Transverse colon (tissue), 4 donors: ENCODE data around the gene LZIC. TPM values are rescaled to one million over a fixed set of nuclear protein-coding genes. Genes with fewer than 3 reads are reported as not detected.
A peak's percentile ranks its signal among the peaks of the same experiment; 100 is the strongest.

Experiments used
- DNase-seq: peaks from one replicate; pipeline ENCODE4 v3.0.0-alpha.2; 2019
- H3K27ac ChIP-seq, 4 donors: fragments of 200-600 bp; sonication (generic); 2 replicates each; pipeline ENCODE4 v1.5.1; 2016 to 2018; ENCODE audit warnings: inconsistent platforms in 4 of 4
- H3K27me3 ChIP-seq: fragments of 200-600 bp; sonication (generic); 2 replicates; pipeline ENCODE4 v1.5.1; 2017; ENCODE audit warnings: inconsistent platforms
- H3K36me3 ChIP-seq, 4 donors: fragments of 200-600 bp; sonication (generic); 2 replicates each; pipeline ENCODE4 v1.5.1; 2017 to 2019; ENCODE audit warnings: inconsistent platforms in 4 of 4
- H3K4me1 ChIP-seq, 4 donors: fragments of 200-600 bp; sonication (generic); 2 replicates each; pipeline ENCODE4 v1.5.1; 2017 to 2020; ENCODE audit warnings: inconsistent platforms in 4 of 4
- H3K4me3 ChIP-seq, 4 donors: fragments of 200-600 bp; sonication (generic); 1 replicate in 1 of 4; 2 replicates in 3 of 4; pipeline versions ENCODE4 v1.5.1 to v1.6.1; 2017 to 2019; ENCODE audit warnings: inconsistent platforms in 4 of 4
- H3K9me3 ChIP-seq, 2 donors: fragments of 200-600 bp; sonication (generic); 2 replicates each; pipeline ENCODE4 v1.5.1; 2017 to 2019; ENCODE audit warnings: inconsistent platforms in 2 of 2
- EP300 ChIP-seq: sonication (generic); formaldehyde crosslinking; IDR thresholded peaks from one replicate; pipeline ENCODE4 v1.6.1; 2017; ENCODE audit warnings: antibody characterized with exemption, low read depth
- POLR2A ChIP-seq: fragments of 450-650 bp; IDR thresholded peaks from one replicate; pipeline ENCODE4 v1.6.1; 2016; ENCODE audit warnings: antibody characterized with exemption, mild to moderate bottlenecking, moderate library complexity
- POLR2AphosphoS5 ChIP-seq, 3 donors: sonication (generic); formaldehyde crosslinking; IDR thresholded peaks; one replicate each; pipeline ENCODE4 v1.6.1; 2016; ENCODE audit warnings: antibody characterized with exemption in 3 of 3
- WGBS, 2 donors: methylation state at CpG; one replicate each; pipeline ENCODE4 v1.1.5; 2018; ENCODE audit warnings: low coverage in 1 of 2; 5-methylcytosine and 5-hydroxymethylcytosine counted together
- in situ Hi-C, 4 donors: fragments of 200-750 bp; cut with MboI; loops; one replicate each; pipeline versions ENCODE4 v1.15.0 to v1.15.1; 2017; ENCODE audit warnings: low sequenced_read_pairs in 3 of 4, low pct_ligation_motif_present in 1 of 4, low pct_unique_long_range_greater_than_20kb in 1 of 4
- intact Hi-C: fragments of 100-400 bp; cut with DNase I; formaldehyde crosslinking; loops from one replicate; pipeline ENCODE4 v1.15.1; 2023; ENCODE audit warnings: low total_unique reads
- total RNA-seq, 4 donors: library from RNA; depleted of rRNA; stranded (reverse); fragments of >200 nt; gene quantifications; one replicate each; pipeline ENCODE4 v1.1.0, GENCODE V29; 2016
- TF ChIP-seq, protein P1 (sequence below), 5 experiments: fragments of 200-600 bp in 3 of 5; fragments of 450-650 bp in 2 of 5; sonication (generic) in 3 of 5; IDR thresholded peaks; 1 replicate in 2 of 5; 2 replicates in 3 of 5; pipeline ENCODE4 v1.5.1; 2016 to 2017; ENCODE audit warnings: antibody characterized with exemption in 5 of 5, inconsistent platforms in 3 of 5, mild to moderate bottlenecking in 2 of 5, moderate library complexity in 1 of 5

The LZIC gene
- total RNA-seq, 4 donors from 2014 or later = 10.7 to 41.0 (median 26.6) TPM

DNA sequence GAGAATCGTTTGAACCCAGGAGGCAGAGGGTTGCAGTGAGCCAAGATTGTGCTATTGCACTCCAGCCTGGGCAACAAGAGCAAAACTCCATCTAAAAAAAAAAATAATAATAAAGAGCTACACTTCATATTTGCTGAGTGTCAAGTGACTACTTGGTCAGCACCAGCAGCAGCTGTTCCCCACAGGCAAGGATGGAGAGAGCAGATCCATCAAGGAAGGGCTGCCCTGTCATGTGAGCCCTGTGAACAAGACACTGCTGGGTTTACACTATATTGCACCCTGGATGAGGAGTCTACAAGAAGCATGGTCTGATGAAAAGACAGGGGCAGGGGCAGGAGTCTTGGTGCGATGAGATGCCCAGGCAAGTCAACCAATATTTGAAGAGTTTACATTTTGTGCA lies 36.7 kb downstream of the LZIC start:
- H3K9me3 ChIP-seq = no peaks in the 10 kb centered on the region
- 73 to 85% methylated on average over 2 of the region's 2 CpGs for WGBS, 2 donors
- no peak overlapping the region for H3K27ac ChIP-seq
- DNase-seq = no peak
- no peak for TF ChIP-seq POLR2A
- H3K4me1 ChIP-seq = peaks cover 4 to 27% (median 18%) of the 10 kb centered on the region in 4 donors
- intact Hi-C loops = no loop called here
- no peaks in the 10 kb centered on the region for H3K27me3 ChIP-seq
- H3K4me3 ChIP-seq = no peak overlapping the region
- in situ Hi-C loops = no loop called here
- no peaks in the 10 kb centered on the region for H3K36me3 ChIP-seq

DNA sequence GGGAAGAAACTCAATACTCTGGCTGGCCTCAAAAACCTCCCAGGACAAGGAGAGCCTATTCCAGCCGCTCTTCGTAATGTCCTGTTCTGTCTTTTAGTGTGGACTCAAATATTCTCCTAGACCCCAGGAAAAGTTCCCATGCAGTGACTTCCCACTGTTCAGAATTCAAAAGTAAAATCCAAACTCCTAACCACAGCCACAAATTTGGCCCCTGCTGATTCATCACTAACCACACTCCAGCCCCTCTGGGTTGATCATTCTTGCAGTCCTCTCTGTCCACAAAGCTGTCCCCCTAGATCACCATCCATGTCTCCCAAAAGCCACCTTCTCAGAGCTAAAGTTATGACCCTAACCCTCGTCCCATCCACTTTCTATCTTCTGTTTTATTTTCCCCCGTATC lies 38.2 kb downstream of the LZIC start:
- H3K27ac ChIP-seq = no peak overlapping the region
- in situ Hi-C loops (no loop called here), intact Hi-C loops (no loop called here)
- TF ChIP-seq EP300 = no peak
- H3K36me3 ChIP-seq = no peaks in the 10 kb centered on the region
- H3K27me3 ChIP-seq = no peaks in the 10 kb centered on the region
- H3K9me3 ChIP-seq = no peaks in the 10 kb centered on the region
- 61 to 74% methylated on average over 2 to 4 of the region's 4 CpGs for WGBS, 2 donors
- H3K4me1 ChIP-seq = peaks cover 0 to 35% (median 24%) of the 10 kb centered on the region in 4 donors
- H3K4me3 ChIP-seq = no peak overlapping the region
- DNase-seq = no peak

DNA sequence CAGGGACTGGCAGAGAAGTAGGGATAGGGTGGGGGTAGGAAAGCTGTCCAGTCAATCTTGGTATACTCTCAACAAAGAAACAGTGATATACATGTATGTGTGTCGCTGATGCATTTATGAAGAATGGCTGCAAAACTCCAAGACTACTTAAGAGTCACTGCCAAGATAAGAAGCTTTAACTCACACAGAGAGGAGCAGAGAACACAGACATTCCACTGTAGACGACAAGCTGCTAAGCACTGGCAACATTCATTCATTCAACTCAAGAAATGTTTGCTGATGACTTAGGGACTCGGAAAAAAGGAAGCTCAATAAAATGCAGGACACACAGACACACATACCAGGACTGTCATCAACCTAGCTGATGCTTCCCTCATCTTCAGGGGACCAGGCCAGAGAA lies 38.6 kb downstream of the LZIC start:
- H3K9me3 ChIP-seq = no peaks in the 10 kb centered on the region
- no peak overlapping the region for H3K27ac ChIP-seq
- no peak for TF ChIP-seq POLR2AphosphoS5 (IDR thresholded peaks at IDR 0.05)
- TF ChIP-seq, protein P1, sequence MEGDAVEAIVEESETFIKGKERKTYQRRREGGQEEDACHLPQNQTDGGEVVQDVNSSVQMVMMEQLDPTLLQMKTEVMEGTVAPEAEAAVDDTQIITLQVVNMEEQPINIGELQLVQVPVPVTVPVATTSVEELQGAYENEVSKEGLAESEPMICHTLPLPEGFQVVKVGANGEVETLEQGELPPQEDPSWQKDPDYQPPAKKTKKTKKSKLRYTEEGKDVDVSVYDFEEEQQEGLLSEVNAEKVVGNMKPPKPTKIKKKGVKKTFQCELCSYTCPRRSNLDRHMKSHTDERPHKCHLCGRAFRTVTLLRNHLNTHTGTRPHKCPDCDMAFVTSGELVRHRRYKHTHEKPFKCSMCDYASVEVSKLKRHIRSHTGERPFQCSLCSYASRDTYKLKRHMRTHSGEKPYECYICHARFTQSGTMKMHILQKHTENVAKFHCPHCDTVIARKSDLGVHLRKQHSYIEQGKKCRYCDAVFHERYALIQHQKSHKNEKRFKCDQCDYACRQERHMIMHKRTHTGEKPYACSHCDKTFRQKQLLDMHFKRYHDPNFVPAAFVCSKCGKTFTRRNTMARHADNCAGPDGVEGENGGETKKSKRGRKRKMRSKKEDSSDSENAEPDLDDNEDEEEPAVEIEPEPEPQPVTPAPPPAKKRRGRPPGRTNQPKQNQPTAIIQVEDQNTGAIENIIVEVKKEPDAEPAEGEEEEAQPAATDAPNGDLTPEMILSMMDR (IDR thresholded peaks at IDR 0.05) = no peak
- no peak for TF ChIP-seq EP300
- H3K36me3 ChIP-seq = no peaks in the 10 kb centered on the region
- DNase-seq = no peak
- intact Hi-C loops (no loop called here), in situ Hi-C loops (no loop called here)
- H3K27me3 ChIP-seq = no peaks in the 10 kb centered on the region
- H3K4me3 ChIP-seq = no peak overlapping the region
- 67 to 80% methylated on average over 3 of the region's 3 CpGs for WGBS, 2 donors
- peaks cover 0 to 37% (median 25%) of the 10 kb centered on the region in 4 donors for H3K4me1 ChIP-seq

DNA sequence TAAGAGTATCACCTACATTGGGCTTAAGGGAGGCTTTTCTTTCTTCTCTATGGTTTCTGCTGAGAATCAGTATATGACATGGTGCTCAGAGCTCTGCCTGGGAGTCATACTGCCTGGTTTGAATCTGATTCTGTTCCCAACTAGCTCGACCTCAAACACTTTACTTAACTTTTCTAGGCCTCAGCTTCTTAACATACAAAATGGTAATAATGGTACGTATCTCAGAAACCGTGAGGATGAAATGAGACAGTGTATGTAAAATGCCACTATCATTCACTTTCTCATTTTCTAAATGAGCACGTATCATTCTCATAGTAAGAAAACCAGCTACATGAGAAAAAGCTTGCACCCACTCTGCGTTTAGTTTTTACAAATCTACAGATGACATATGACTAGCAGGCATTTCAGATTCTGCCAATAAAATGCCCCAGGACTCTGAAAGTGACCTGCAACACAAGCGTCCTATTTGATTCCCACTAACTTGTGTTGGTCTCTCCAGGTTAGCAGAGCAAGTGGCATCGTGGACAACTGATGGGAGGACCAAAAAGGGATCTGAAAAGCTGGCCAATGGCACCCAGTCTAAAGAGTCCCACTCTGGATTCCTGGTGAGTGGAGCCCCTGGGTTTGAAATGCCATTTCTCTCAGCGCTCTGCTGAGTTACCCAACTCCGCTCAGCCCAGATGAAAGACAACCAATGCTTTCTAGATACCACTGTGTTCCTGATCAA lies 39.2 kb downstream of the LZIC start:
- 75 to 76% methylated on average over 4 to 9 of the region's 9 CpGs for WGBS, 2 donors
- peaks cover 0 to 31% (median 19%) of the 10 kb centered on the region in 4 donors for H3K4me1 ChIP-seq
- no peaks in the 10 kb centered on the region for H3K9me3 ChIP-seq
- no peak for DNase-seq
- intact Hi-C loops = no loop called here
- no peaks in the 10 kb centered on the region for H3K36me3 ChIP-seq
- H3K27me3 ChIP-seq = no peaks in the 10 kb centered on the region
- H3K4me3 ChIP-seq = no peak overlapping the region
- in situ Hi-C loops = no loop called here
- H3K27ac ChIP-seq = no peak overlapping the region
- TF ChIP-seq POLR2A = no peak
- no peak for TF ChIP-seq POLR2AphosphoS5 (IDR thresholded peaks at IDR 0.05)

- Histone ChIP-seq H3K27ac (peak overlapping the region in 1 of 4 donors; percentile 77), H3K9me3 (no peaks in the 10 kb centered on the region), H3K36me3 (no peaks in the 10 kb centered on the region), H3K4me1 (peaks cover 0 to 24% (median 13%) of the 10 kb centered on the region in 4 donors), H3K27me3 (no peaks in the 10 kb centered on the region), H3K4me3 (no peak overlapping the region)
- TF ChIP-seq, protein P1 (IDR thresholded peaks at IDR 0.05) = no peak
- TF ChIP-seq EP300 = no peak
- TF ChIP-seq POLR2AphosphoS5 (IDR thresholded peaks at IDR 0.05) = no peak
- TF ChIP-seq POLR2A = no peak
- in situ Hi-C loops (no loop called here), intact Hi-C loops (no loop called here)
- no peak for DNase-seq
- WGBS, 2 donors = 84 to 85% methylated on average over 5 to 6 of the region's 6 CpGs
These were observed 41.1 kb downstream of the LZIC start for GRCh38 chr1:9902060-9902452.
